Suprapubic skin (tissue), 4 donors: ENCODE results near the gene AKR7A3. TPM values are rescaled to one million over a fixed set of nuclear protein-coding genes. Genes with fewer than 3 reads are reported as not detected.
"Not testable (repeated sequence)": the region's sequence is repeated elsewhere in the genome, so short reads cannot be mapped to it uniquely, and the experiment has no call there.

Experiments used
- DNase-seq, 2 donors: peaks; one replicate each; pipeline ENCODE4 v3.0.0-alpha.2; 2019; ENCODE audit warnings: low spot score in 2 of 2
- H3K27ac ChIP-seq: fragments of 200-600 bp; sonication (generic); one replicate; pipeline ENCODE4 v1.5.1; 2019
- H3K27me3 ChIP-seq: fragments of 200-600 bp; sonication (generic); one replicate; pipeline ENCODE4 v1.5.1; 2019
- H3K36me3 ChIP-seq: fragments of 200-600 bp; sonication (generic); one replicate; pipeline ENCODE4 v1.5.1; 2019
- H3K4me1 ChIP-seq: fragments of 200-600 bp; sonication (generic); one replicate; pipeline ENCODE4 v1.5.1; 2019
- H3K4me3 ChIP-seq: fragments of 200-600 bp; sonication (generic); one replicate; pipeline ENCODE4 v1.5.1; 2019; ENCODE audit warnings: mild to moderate bottlenecking
- H3K9me3 ChIP-seq: fragments of 200-600 bp; sonication (generic); one replicate; pipeline ENCODE4 v1.5.1; 2019
- CTCF ChIP-seq, 2 donors: fragments of 200-600 bp in 1 of 2; fragments of 450-650 bp in 1 of 2; sonication (generic) in 1 of 2; IDR thresholded peaks; one replicate each; pipeline ENCODE4 v1.5.1; 2016 to 2019; ENCODE audit warnings: antibody characterized with exemption in 2 of 2, mild to moderate bottlenecking in 1 of 2, moderate library complexity in 1 of 2
- EP300 ChIP-seq: sonication (generic); formaldehyde crosslinking; IDR thresholded peaks from one replicate; pipeline ENCODE4 v1.6.1; 2017; ENCODE audit warnings: antibody characterized with exemption
- POLR2A ChIP-seq, 2 donors: fragments of 450-650 bp; IDR thresholded peaks; one replicate each; pipeline ENCODE4 v1.6.1; 2017; ENCODE audit warnings: antibody characterized with exemption in 2 of 2, mild to moderate bottlenecking in 2 of 2, moderate library complexity in 2 of 2
- POLR2AphosphoS5 ChIP-seq, 3 donors: sonication (generic); formaldehyde crosslinking; IDR thresholded peaks; one replicate each; pipeline ENCODE4 v1.6.1; 2017; ENCODE audit warnings: antibody characterized with exemption in 3 of 3
- WGBS: methylation state at CpG from one replicate; pipeline ENCODE4 v1.1.5; 2018; 5-methylcytosine and 5-hydroxymethylcytosine counted together
- total RNA-seq, 4 donors: library from RNA; depleted of rRNA; stranded (reverse); fragments of >200 nt; gene quantifications; one replicate each; pipeline ENCODE4 v1.1.0, GENCODE V29; 2016

AKR7A3 gene
- total RNA-seq, 4 donors from 2014 or later: 1.7 to 10.1 (median 3.4) TPM

GRCh38 chr1:19262047-19262446, 26.5 kb downstream of the AKR7A3 start:
- Histone ChIP-seq H3K4me3 (no peak overlapping the region), H3K27ac (no peak overlapping the region), H3K9me3 (no peaks in the 10 kb centered on the region), H3K4me1 (no peaks in the 10 kb centered on the region), H3K27me3 (no peaks in the 10 kb centered on the region), H3K36me3 (peaks cover 41% of the 10 kb centered on the region)
- no peak for TF ChIP-seq EP300
- TF ChIP-seq POLR2A (IDR thresholded peaks at IDR 0.05): no peak
- TF ChIP-seq POLR2AphosphoS5 (IDR thresholded peaks at IDR 0.05): no peak
- no peak for TF ChIP-seq CTCF (IDR thresholded peaks at IDR 0.05)
- DNase-seq: no peak
- 90% methylated on average over 5 of the region's 5 CpGs for WGBS

- Histone ChIP-seq H3K36me3 (peaks cover 55% of the 10 kb centered on the region), H3K9me3 (no peaks in the 10 kb centered on the region), H3K4me3 (no peak overlapping the region), H3K27me3 (no peaks in the 10 kb centered on the region), H3K4me1 (no peaks in the 10 kb centered on the region), H3K27ac (no peak overlapping the region)
- TF ChIP-seq CTCF (IDR thresholded peaks at IDR 0.05) (no peak), POLR2AphosphoS5 (IDR thresholded peaks at IDR 0.05) (no peak), POLR2A (IDR thresholded peaks at IDR 0.05) (no peak), EP300 (no peak)
- DNase-seq: no peak
- WGBS: 68% methylated on average over 17 of the region's 21 CpGs
Observed at GRCh38 chr1:19260211-19261138, 28.1 kb downstream of the AKR7A3 start.

- no peak for DNase-seq
- H3K4me1 ChIP-seq: peaks cover 11% of the 10 kb centered on the region
- H3K27me3 ChIP-seq: no peaks in the 10 kb centered on the region
- peaks cover 58% of the 10 kb centered on the region for H3K36me3 ChIP-seq
- no peak for TF ChIP-seq CTCF (IDR thresholded peaks at IDR 0.05)
- WGBS: 90% methylated on average over 9 of the region's 10 CpGs
- no peak overlapping the region for H3K27ac ChIP-seq
- no peak overlapping the region for H3K4me3 ChIP-seq
- no peaks in the 10 kb centered on the region for H3K9me3 ChIP-seq
Observed at GRCh38 chr1:19258353-19258752, 30.2 kb downstream of the AKR7A3 start.

GRCh38 chr1:19257178-19257914, 31.2 kb downstream of the AKR7A3 start:
- H3K27me3 ChIP-seq: no peaks in the 10 kb centered on the region
- peaks cover 58% of the 10 kb centered on the region for H3K36me3 ChIP-seq
- H3K4me1 ChIP-seq: peaks cover 21% of the 10 kb centered on the region
- H3K27ac ChIP-seq: no peak overlapping the region
- no peak overlapping the region for H3K4me3 ChIP-seq
- H3K9me3 ChIP-seq: no peaks in the 10 kb centered on the region
- 64% methylated on average over 14 of the region's 15 CpGs for WGBS
- TF ChIP-seq EP300: no peak
- TF ChIP-seq CTCF (IDR thresholded peaks at IDR 0.05): no peak
- TF ChIP-seq POLR2A (IDR thresholded peaks at IDR 0.05): no peak
- TF ChIP-seq POLR2AphosphoS5 (IDR thresholded peaks at IDR 0.05): no peak
- DNase-seq: no peak

- DNase-seq, H3K27ac ChIP-seq, H3K9me3 ChIP-seq, H3K4me3 ChIP-seq, H3K27me3 ChIP-seq: not testable (repeated sequence)
- Histone ChIP-seq H3K4me1 (peaks cover 22% of the 10 kb centered on the region), H3K36me3 (peaks cover 58% of the 10 kb centered on the region)
- 89% methylated on average over 4 of the region's 5 CpGs for WGBS
Observed at GRCh38 chr1:19256301-19256700, 32.3 kb downstream of the AKR7A3 start.
